H1 (cell line): ENCODE data around the gene XPOT. TPM values are rescaled to one million over a fixed set of nuclear protein-coding genes. Genes with fewer than 3 reads are reported as not detected.

Experiments used
- CTCF ChIA-PET: fragments of 300-600 bp; sonication (Branson Sonifier 250); formaldehyde crosslinking; loops from one replicate; lab custom pipeline; 2021; ENCODE audit not compliant: partially characterized antibody; lab: Charles Lee
- POLR2A ChIA-PET: fragments of 300-600 bp; sonication (Branson Sonifier 250); formaldehyde crosslinking; loops from one replicate; lab custom pipeline; 2021; ENCODE audit warnings: inconsistent platforms; ENCODE audit not compliant: partially characterized antibody; lab: Charles Lee
- DNase-seq, 2 experiments: peaks; one replicate each; pipeline versions ENCODE4 v3.0.0 to v3.0.0-alpha.2; 2010 to 2022; ENCODE audit warnings: low spot score in 2 of 2, low read depth in 1 of 2, mixed read lengths in 1 of 2
- FAIRE-seq: peaks from 2 replicates; lab custom pipeline; 2011; peaks lifted over from hg19 to GRCh38; lab: Jason Lieb, UNC
- H2AFZ ChIP-seq: 2 replicates; pipeline ENCODE4 v1.8.1; 2012; ENCODE audit warnings: low read length, inconsistent platforms
- H2AK5ac ChIP-seq: 2 replicates; pipeline ENCODE4 v1.6.1; 2013; ENCODE audit warnings: low read depth, low read length
- H2BK120ac ChIP-seq: replicated peaks from 2 replicates; pipeline ENCODE3; 2013; ENCODE audit warnings: low read depth, low read length, inconsistent platforms
- H2BK12ac ChIP-seq: 2 replicates; pipeline ENCODE4 v1.6.1; 2013; ENCODE audit warnings: low read depth, low read length
- H2BK15ac ChIP-seq: 2 replicates; pipeline ENCODE4 v1.6.1; 2013; ENCODE audit warnings: low read length
- H2BK20ac ChIP-seq: 2 replicates; pipeline ENCODE4 v1.6.1; 2013; ENCODE audit warnings: low read length
- H2BK5ac ChIP-seq: 2 replicates; pipeline ENCODE4 v1.6.1; 2013; ENCODE audit warnings: low read depth, low read length
- H3K14ac ChIP-seq: 2 replicates; pipeline ENCODE4 v1.6.1; 2013; ENCODE audit warnings: inconsistent platforms; ENCODE audit not compliant: insufficient read length
- H3K18ac ChIP-seq: 2 replicates; pipeline ENCODE4 v1.6.1; 2013; ENCODE audit warnings: low read length; ENCODE audit errors: extremely low read depth
- H3K23ac ChIP-seq: 2 replicates; pipeline ENCODE4 v1.6.1; 2013; ENCODE audit warnings: inconsistent platforms; ENCODE audit not compliant: insufficient read length
- H3K23me2 ChIP-seq: 2 replicates; pipeline ENCODE4 v1.6.1; 2013; ENCODE audit warnings: low read depth, low read length
- H3K27ac ChIP-seq: 2 replicates; pipeline ENCODE4 v1.6.1; 2011; ENCODE audit warnings: low read depth, low read length, inconsistent platforms
- H3K27me3 ChIP-seq, 4 experiments: replicated peaks in 1 of 4; 1 replicate in 1 of 4; 2 replicates in 3 of 4; pipeline versions ENCODE4 v1.6.1 to v1.8.1; 2011 to 2013; ENCODE audit warnings: low read length in 3 of 4, mild to moderate bottlenecking in 3 of 4, inconsistent platforms in 2 of 4, mixed read lengths in 2 of 4, moderate library complexity in 1 of 4; ENCODE audit not compliant: control insufficient read depth in 3 of 4, insufficient read depth in 3 of 4; ENCODE audit errors: extremely low read depth in 1 of 4
- H3K36me3 ChIP-seq, 4 experiments: 2 replicates each; pipeline versions ENCODE4 v1.6.1 to v1.8.1; 2011 to 2013; ENCODE audit warnings: mild to moderate bottlenecking in 4 of 4, low read length in 3 of 4, moderate library complexity in 2 of 4, control low read depth in 1 of 4, inconsistent platforms in 1 of 4; ENCODE audit not compliant: insufficient read depth in 4 of 4, control insufficient read depth in 2 of 4
- H3K4ac ChIP-seq: replicated peaks from 2 replicates; pipeline ENCODE3; 2013; ENCODE audit warnings: low read length, low read depth, mixed read lengths, inconsistent platforms; ENCODE audit not compliant: insufficient read length
- H3K4me1 ChIP-seq, 4 experiments: replicated peaks in 1 of 4; 1 replicate in 1 of 4; 2 replicates in 3 of 4; pipeline versions ENCODE4 v1.6.1 to v1.8.1; 2011 to 2013; ENCODE audit warnings: low read length in 3 of 4, inconsistent platforms in 2 of 4, mixed read lengths in 1 of 4; ENCODE audit not compliant: insufficient read depth in 4 of 4, control insufficient read depth in 3 of 4
- H3K4me2 ChIP-seq, 2 experiments: 2 replicates each; pipeline versions ENCODE4 v1.6.1 to v1.8.1; 2011 to 2013; ENCODE audit warnings: low read depth in 2 of 2, low read length in 2 of 2, control low read depth in 1 of 2, inconsistent platforms in 1 of 2, mild to moderate bottlenecking in 1 of 2; ENCODE audit not compliant: insufficient read depth in 1 of 2
- H3K4me3 ChIP-seq, 4 experiments: fragments of 200-600, 300-600 bp in 1 of 4; sonication (generic), shearing (Covaris generic), sonication (Bioruptor Twin) in 1 of 4; 2 replicates each; pipeline versions ENCODE4 v1.5.1 to v1.8.1; 2011 to 2016; ENCODE audit warnings: low read length in 4 of 4, low read depth in 3 of 4, control low read depth in 2 of 4, inconsistent platforms in 2 of 4, mild to moderate bottlenecking in 2 of 4, mixed read lengths in 1 of 4, moderate library complexity in 1 of 4; ENCODE audit not compliant: insufficient read depth in 2 of 4; ENCODE audit errors: extremely low read depth in 1 of 4
- H3K56ac ChIP-seq: replicated peaks from 2 replicates; pipeline ENCODE3; 2013; ENCODE audit warnings: low read depth, mild to moderate bottlenecking, mixed read lengths, low read length, inconsistent platforms; ENCODE audit not compliant: insufficient read length
- H3K79me1 ChIP-seq: 2 replicates; pipeline ENCODE4 v1.6.1; 2013; ENCODE audit warnings: low read depth, low read length, control low read depth
- H3K79me2 ChIP-seq, 2 experiments: 2 replicates each; pipeline versions ENCODE4 v1.6.1 to v1.8.1; 2012 to 2013; ENCODE audit warnings: low read length in 2 of 2, mild to moderate bottlenecking in 2 of 2, inconsistent platforms in 1 of 2; ENCODE audit not compliant: insufficient read depth in 2 of 2, control insufficient read depth in 1 of 2
- H3K9ac ChIP-seq, 4 experiments: replicated peaks in 1 of 4; 1 replicate in 1 of 4; 2 replicates in 3 of 4; pipeline versions ENCODE4 v1.6.1 to v1.8.1; 2011 to 2013; ENCODE audit warnings: low read depth in 3 of 4, low read length in 3 of 4, control low read depth in 2 of 4, mild to moderate bottlenecking in 2 of 4, moderate library complexity in 2 of 4, inconsistent platforms in 1 of 4; ENCODE audit errors: extremely low read depth in 1 of 4
- H3K9me3 ChIP-seq, 2 experiments: 2 replicates each; pipeline versions ENCODE4 v1.6.1 to v1.8.1; 2012 to 2013; ENCODE audit warnings: mild to moderate bottlenecking in 2 of 2, moderate library complexity in 2 of 2, control low read depth in 1 of 2, inconsistent platforms in 1 of 2, low read depth in 1 of 2, low read length in 1 of 2, mixed read lengths in 1 of 2; ENCODE audit not compliant: insufficient read depth in 2 of 2
- H4K20me1 ChIP-seq, 2 experiments: replicated peaks in 1 of 2; 2 replicates each; pipeline versions ENCODE3 to v1.8.1; 2011 to 2013; ENCODE audit warnings: inconsistent platforms in 2 of 2, low read length in 2 of 2, mild to moderate bottlenecking in 1 of 2; ENCODE audit not compliant: insufficient read depth in 2 of 2, control insufficient read depth in 1 of 2
- H4K5ac ChIP-seq: 2 replicates; pipeline ENCODE4 v1.6.1; 2013; ENCODE audit warnings: low read length, low read depth, mixed read lengths, inconsistent platforms; ENCODE audit not compliant: insufficient read length
- H4K8ac ChIP-seq: 2 replicates; pipeline ENCODE4 v1.8.0; 2013; ENCODE audit warnings: mild to moderate bottlenecking, moderate library complexity, low read length, inconsistent platforms; ENCODE audit not compliant: insufficient read depth; ENCODE audit errors: extremely low read depth
- H4K91ac ChIP-seq: replicated peaks from 2 replicates; pipeline ENCODE3; 2013; ENCODE audit warnings: low read length, mixed read lengths, inconsistent platforms; ENCODE audit not compliant: insufficient read length
- BRCA1 ChIP-seq: IDR thresholded peaks from 2 replicates; pipeline ENCODE4 v1.6.1; 2012; ENCODE audit warnings: low read depth, low read length, improper control_type of control experiment
- CBX8 ChIP-seq: fragments of 300-800, 300-1000 bp; sonication (generic); IDR thresholded peaks from 2 replicates; pipeline ENCODE4 v1.7.1; 2016; ENCODE audit warnings: low read depth, low read length, borderline replicate concordance
- EP300 ChIP-seq, 2 experiments: IDR thresholded peaks; 1 replicate in 1 of 2; 2 replicates in 1 of 2; pipeline ENCODE4 v1.6.1; 2011 to 2012; ENCODE audit warnings: low read depth in 2 of 2, low read length in 2 of 2, mild to moderate bottlenecking in 2 of 2, borderline replicate concordance in 1 of 2, inconsistent platforms in 1 of 2, moderate library complexity in 1 of 2
- FOSL1 ChIP-seq: IDR thresholded peaks from 2 replicates; pipeline ENCODE4 v1.6.1; 2011; ENCODE audit warnings: mild to moderate bottlenecking, low read depth, low read length, moderate library complexity; ENCODE audit not compliant: insufficient read depth
- GTF2F1 ChIP-seq: IDR thresholded peaks from 2 replicates; pipeline ENCODE4 v1.6.1; 2012; ENCODE audit warnings: low read depth, low read length, improper control_type of control experiment, borderline replicate concordance
- HDAC6 ChIP-seq: IDR thresholded peaks from one replicate; pipeline ENCODE4 v1.7.1; 2012; ENCODE audit warnings: low read depth, mild to moderate bottlenecking, inconsistent platforms, low read length, moderate library complexity
- JUN ChIP-seq: IDR thresholded peaks from 2 replicates; pipeline ENCODE4 v1.6.1; 2011; ENCODE audit warnings: low read depth, mild to moderate bottlenecking, improper control_type of control experiment, low read length
- KDM5A ChIP-seq: fragments of 200-600 bp; IDR thresholded peaks from 2 replicates; pipeline ENCODE4 v1.7.1; 2012; ENCODE audit warnings: mild to moderate bottlenecking, low read length, inconsistent platforms, mixed read lengths
- NANOG ChIP-seq: IDR thresholded peaks from 2 replicates; pipeline ENCODE4 v1.6.1; 2011; ENCODE audit warnings: low read length, low read depth, mild to moderate bottlenecking, inconsistent platforms; ENCODE audit not compliant: insufficient read depth, poor library complexity, severe bottlenecking
- POLR2AphosphoS5 ChIP-seq: IDR thresholded peaks from 2 replicates; pipeline ENCODE4 v1.6.1; 2011; ENCODE audit warnings: low read depth, low read length
- RXRA ChIP-seq: IDR thresholded peaks from 2 replicates; pipeline ENCODE4 v1.6.1; 2011; ENCODE audit warnings: low read depth, mild to moderate bottlenecking, low read length, moderate library complexity; ENCODE audit not compliant: insufficient read depth
- SAP30 ChIP-seq: fragments of 300-600 bp; sonication (generic); IDR thresholded peaks from 2 replicates; pipeline ENCODE4 v1.7.1; 2012; ENCODE audit warnings: low read length, moderate library complexity, mild to moderate bottlenecking, inconsistent platforms; ENCODE audit not compliant: insufficient read depth, insufficient replicate concordance
- WGBS, 2 experiments: shearing (Covaris generic) in 1 of 2; methylation state at CpG; one replicate each; pipeline versions ENCODE4 v1.1.6 to v1.1.7; 2013 to 2015; ENCODE audit warnings: low lambda C conversion rate in 2 of 2, mixed read lengths in 2 of 2, inconsistent platforms in 1 of 2, low coverage in 1 of 2, missing lambda C conversion rate in 1 of 2; ENCODE audit not compliant: insufficient replicate concordance in 2 of 2, insufficient coverage in 1 of 2, insufficient read length in 1 of 2; ENCODE audit errors: extremely low coverage in 1 of 2, missing lambda C conversion rate in 1 of 2; 5-methylcytosine and 5-hydroxymethylcytosine counted together
- polyA plus RNA-seq, 7 experiments: library from polyadenylated mRNA; depleted of rRNA in 3 of 7; stranded (reverse) in 5 of 7; unstranded in 2 of 7; fragments of >200 nt in 5 of 7; fragments of 200-250 nt in 2 of 7; gene quantifications; 1 replicate in 5 of 7; 2 replicates in 1 of 7; 4 replicates in 1 of 7; pipeline versions ENCODE4 v1.2.1 to v1.2.3, GENCODE V29; 2011 to 2013; ENCODE audit warnings: missing spikeins in 2 of 7, mixed read lengths in 2 of 7
- total RNA-seq: library from RNA; stranded (reverse); fragmentation: NEBNext Ultra II Directional; extraction: Animal tissue kit (Norgen Biotek cat#: 25700); gene quantifications from 2 replicates; pipeline ENCODE4 v1.2.1, GENCODE V29; 2021

XPOT gene
- total and polyA plus RNA-seq, 2 of the 8 experiments (the other 6 are each of a cell fraction or from before 2014, with no cell fraction given) = 38.8 to 176 TPM

DNA sequence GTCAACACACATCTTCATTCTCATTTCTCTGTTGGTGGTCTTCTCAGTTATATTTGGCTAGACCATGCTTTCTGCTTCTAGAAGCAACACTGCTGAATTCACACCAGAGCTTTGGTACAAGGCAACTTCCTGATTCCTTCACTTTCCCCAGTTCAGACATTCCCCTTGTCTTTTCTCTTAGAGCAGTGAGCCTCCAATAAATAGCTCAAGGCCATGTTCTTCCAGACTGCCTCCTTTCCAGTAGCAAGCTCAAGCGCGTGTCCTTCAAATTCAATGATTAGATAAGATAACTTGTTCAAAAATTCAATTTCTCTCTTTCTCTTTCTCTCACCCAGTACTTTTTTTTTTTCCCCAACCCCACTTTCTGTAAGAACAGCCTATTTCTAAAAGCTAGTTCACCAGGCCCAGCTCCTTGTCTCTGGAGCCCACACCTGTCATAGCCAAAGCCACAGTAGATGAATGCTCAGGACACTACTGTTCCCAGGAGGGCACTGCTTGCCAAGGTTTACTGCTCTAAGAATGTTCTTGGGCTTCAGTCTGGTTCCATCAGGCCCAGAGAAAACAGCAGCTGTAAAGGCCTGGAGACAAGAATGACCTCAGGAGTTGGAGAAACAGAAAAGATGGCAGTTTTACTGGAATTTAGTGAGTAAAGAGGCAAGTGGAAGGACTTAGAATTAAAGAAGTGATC, 65.4 kb downstream of the XPOT start:
- ChIA-PET CTCF (interaction anchor here (0.6 to 0.7 kb wide), 2 partner anchors 712 to 1646 kb away, joined by 3 to 4 read pairs; no protein-coding TSS in a partner anchor), POLR2A (interaction anchor here (0.8 to 2.9 kb wide), 5 partner anchors 12 to 65 kb away, joined by 3 to 7 read pairs (median 4); partner anchors contain the start of genes TBK1 and XPOT)
- no peak overlapping the region for H2AFZ ChIP-seq
- TF ChIP-seq FOSL1 (no peak), JUN (no peak), GTF2F1 (no peak), SAP30 (no peak), KDM5A (no peak), HDAC6 (no peak), POLR2AphosphoS5 (no peak), RXRA (no peak), EP300 (IDR thresholded peaks at IDR 0.05; ENCODE audit: borderline replicate concordance in 1 of 2, low read depth in 2 of 2, low read length in 2 of 2) (no peak), CBX8 (no peak), BRCA1 (no peak), NANOG (no peak)

More for the DNA sequence above, 65.4 kb downstream of the XPOT start:
- WGBS, 2 experiments = 95% methylated on average over 2 of the region's 2 CpGs; no CpG with 5 or more reads in 1 of the 2 experiments
- Histone ChIP-seq H2BK20ac (no peak overlapping the region), H3K18ac (no peak overlapping the region), H3K27ac (no peak overlapping the region), H2BK15ac (no peak overlapping the region), H2BK120ac (no peak overlapping the region), H3K4me2 (no peak overlapping the region), H3K36me3 (peaks cover 4 to 56% (median 40%) of the 10 kb centered on the region in 4 experiments; a peak in 7 of 8 replicates), H2BK5ac (no peak overlapping the region), H4K20me1 (peaks cover 0 to 4% of the 10 kb centered on the region in 2 experiments), H4K91ac (no peak overlapping the region), H3K79me2 (no peaks in the 10 kb centered on the region; a peak in 1 of 4 replicates), H3K23me2 (no peaks in the 10 kb centered on the region), H3K9ac (no peak overlapping the region), H3K27me3 (no peaks in the 10 kb centered on the region), H3K56ac (no peak overlapping the region), H3K23ac (no peak overlapping the region), H4K8ac (no peak overlapping the region), H2AK5ac (no peak overlapping the region), H3K4me3 (no peak overlapping the region), H4K5ac (no peak overlapping the region), H2BK12ac (no peak overlapping the region), H3K79me1 (no peaks in the 10 kb centered on the region), H3K14ac (no peak overlapping the region), H3K4me1 (no peaks in the 10 kb centered on the region), H3K9me3 (no peaks in the 10 kb centered on the region), H3K4ac (no peak overlapping the region)
- FAIRE-seq (no peak), DNase-seq (no peak)
